OCI-LY7 (cell line): Measurements from ENCODE around the gene PPP1R3A. TPM values are rescaled to one million over a fixed set of nuclear protein-coding genes. Genes with fewer than 3 reads are reported as not detected.

Experiments
- BruUV-seq: library from RNA; stranded (reverse); fragments of 400-500 nt; replicated peaks from 2 replicates; lab custom pipeline; 2021; lab: Mats Ljungman, UMichigan
- CTCF ChIA-PET: fragments of 300-600 bp; sonication (Branson Sonifier 250); formaldehyde crosslinking; loops from one replicate; lab custom pipeline; 2022; ENCODE audit warnings: antibody characterized with exemption; ENCODE audit not compliant: unreplicated experiment; lab: Charles Lee
- POLR2A ChIA-PET: fragments of 300-600 bp; sonication (Branson Sonifier 250); formaldehyde crosslinking; loops from one replicate; lab custom pipeline; 2022; ENCODE audit warnings: antibody characterized with exemption; lab: Charles Lee
- DNase-seq: peaks from one replicate; pipeline ENCODE4 v3.0.0-alpha.2; 2015; ENCODE audit warnings: low spot score
- H2AFZ ChIP-seq: fragments of 200-600 bp; sonication (generic), shearing (Covaris generic); 2 replicates; pipeline ENCODE4 v1.6.1; 2014; ENCODE audit warnings: mild to moderate bottlenecking, antibody characterized with exemption, low read length, moderate library complexity
- H3K27ac ChIP-seq: fragments of 200-600 bp; sonication (generic); 2 replicates; pipeline ENCODE4 v1.5.1; 2014; ENCODE audit warnings: mixed run types, low read depth, mild to moderate bottlenecking, moderate library complexity, low read length, inconsistent platforms; ENCODE audit not compliant: poor library complexity, severe bottlenecking
- H3K36me3 ChIP-seq: fragments of 200-600 bp; sonication (generic); 2 replicates; pipeline ENCODE4 v1.6.1; 2014; ENCODE audit warnings: mild to moderate bottlenecking, antibody characterized with exemption, low read length, moderate library complexity, mixed read lengths; ENCODE audit not compliant: insufficient read depth
- H3K4me1 ChIP-seq: fragments of 200-600 bp; sonication (generic); 2 replicates; pipeline ENCODE4 v1.5.1; 2014; ENCODE audit warnings: mild to moderate bottlenecking, low read length; ENCODE audit not compliant: insufficient read depth, poor library complexity, severe bottlenecking
- H3K4me2 ChIP-seq: fragments of 200-600 bp; sonication (generic); 2 replicates; pipeline ENCODE4 v1.6.1; 2014; ENCODE audit warnings: mild to moderate bottlenecking, low read length
- H3K4me3 ChIP-seq: fragments of 200-600 bp; sonication (generic); 2 replicates; pipeline ENCODE4 v1.5.1; 2014; ENCODE audit warnings: mild to moderate bottlenecking, low read depth, low read length; ENCODE audit not compliant: poor library complexity, severe bottlenecking
- H3K79me2 ChIP-seq: fragments of 200-600 bp; sonication (generic); 2 replicates; pipeline ENCODE4 v1.6.1; 2016; ENCODE audit warnings: low read depth, mild to moderate bottlenecking, low read length, moderate library complexity, mixed read lengths; ENCODE audit not compliant: insufficient read depth
- H3K9me2 ChIP-seq: fragments of 200-600 bp; sonication (generic); 2 replicates; pipeline ENCODE4 v1.6.1; 2016; ENCODE audit warnings: mild to moderate bottlenecking, low read length, mixed read lengths; ENCODE audit not compliant: insufficient read depth
- H3K9me3 ChIP-seq: fragments of 200-600 bp; sonication (generic); 2 replicates; pipeline ENCODE4 v1.6.1; 2014; ENCODE audit warnings: mild to moderate bottlenecking, mixed run types, low read length, mixed read lengths
- H4K20me1 ChIP-seq: fragments of 200-600 bp; sonication (generic); 2 replicates; pipeline ENCODE4 v1.6.1; 2014; ENCODE audit warnings: mild to moderate bottlenecking, antibody characterized with exemption, low read length, moderate library complexity, mixed read lengths; ENCODE audit not compliant: insufficient read depth
- CTCF ChIP-seq: fragments of 200-600 bp; sonication (generic); conservative IDR thresholded peaks from 2 replicates; pipeline ENCODE4 v1.5.1; 2014; ENCODE audit warnings: mild to moderate bottlenecking, antibody characterized with exemption, low read length, moderate library complexity, mixed read lengths
- EZH2phosphoT487 ChIP-seq: fragments of 200-600 bp; sonication (generic); IDR thresholded peaks from 2 replicates; pipeline ENCODE4 v1.6.1; 2018; ENCODE audit warnings: low read depth, borderline replicate concordance, mild to moderate bottlenecking, mixed run types, antibody characterized with exemption, low read length, moderate library complexity, mixed read lengths
- intact Hi-C: fragments of 100-400 bp; cut with micrococcal nuclease; formaldehyde crosslinking; loops from one replicate; pipeline ENCODE4 v1.10.0; 2022; ENCODE audit not compliant: unreplicated experiment
- total RNA-seq, 2 experiments: library from RNA; depleted of rRNA in 1 of 2; stranded (reverse); fragments of >200 nt in 1 of 2; shearing (Covaris generic) in 1 of 2; gene quantifications; 2 replicates each; pipeline ENCODE4 v1.2.3, GENCODE V29; 2014 to 2022

The PPP1R3A gene
- total RNA-seq, 2 experiments from 2014 or later = not detected

GRCh38 chr7:113835367-113835766 is 83.4 kb downstream of the PPP1R3A start:
- POLR2A ChIA-PET = interaction anchor here (0.7 to 1.3 kb wide), 3 partner anchors 10 to 15 kb away, joined by 3 to 6 read pairs (median 3); no protein-coding TSS in a partner anchor
- Histone ChIP-seq H3K4me2 (no peak overlapping the region), H3K4me3 (no peak overlapping the region), H4K20me1 (no peaks in the 10 kb centered on the region), H3K9me3 (no peaks in the 10 kb centered on the region), H3K9me2 (no peaks in the 10 kb centered on the region), H2AFZ (no peak overlapping the region), H3K36me3 (no peaks in the 10 kb centered on the region), H3K4me1 (no peaks in the 10 kb centered on the region), H3K79me2 (no peaks in the 10 kb centered on the region), H3K27ac (no peak overlapping the region)
- DNase-seq = no peak
- intact Hi-C loops = no loop called here
- TF ChIP-seq CTCF (no peak), EZH2phosphoT487 (no peak)
- CTCF ChIA-PET = no interaction called here
- BruUV-seq = no TSS peak

- CTCF ChIA-PET = no interaction called here
These were observed 86.5 kb downstream of the PPP1R3A start for GRCh38 chr7:113832196-113832745.

More at GRCh38 chr7:113832196-113832745, 86.5 kb downstream of the PPP1R3A start:
- H3K27ac ChIP-seq = no peak overlapping the region
- no peaks in the 10 kb centered on the region for H3K79me2 ChIP-seq
- no peak for DNase-seq
- BruUV-seq = no TSS peak
- no peak overlapping the region for H2AFZ ChIP-seq
- intact Hi-C loops = no loop called here
- H3K36me3 ChIP-seq = no peaks in the 10 kb centered on the region
- no peaks in the 10 kb centered on the region for H3K9me2 ChIP-seq
- H3K4me3 ChIP-seq = no peak overlapping the region
- H3K9me3 ChIP-seq = no peaks in the 10 kb centered on the region
- TF ChIP-seq CTCF = no peak
- no peak for TF ChIP-seq EZH2phosphoT487
- H3K4me1 ChIP-seq = no peaks in the 10 kb centered on the region
- H3K4me2 ChIP-seq = no peak overlapping the region
- POLR2A ChIA-PET = interaction anchor here (0.6 kb wide), 1 partner anchor 1238 kb away, joined by 3 read pairs; no protein-coding TSS in a partner anchor
- H4K20me1 ChIP-seq = no peaks in the 10 kb centered on the region
